K562 (cell line): ENCODE results near the gene MTTP.

Experiments used
- CBFB ChIP-seq: sonication (generic); formaldehyde crosslinking; IDR thresholded peaks from 2 replicates; pipeline ENCODE4 v1.4.0; 2020; ENCODE audit warnings: mild to moderate bottlenecking, missing genetic modification reagents
- CEBPB ChIP-seq: fragments of 450-650 bp; IDR thresholded peaks from 2 replicates; pipeline ENCODE4 v1.6.1; 2016; ENCODE audit warnings: missing genetic modification characterization, missing compliant biosample characterization
- CHD4 ChIP-seq: fragments of 200-600 bp; sonication (generic); IDR thresholded peaks from 3 replicates; pipeline ENCODE4 v1.6.1; 2012; ENCODE audit warnings: low read depth, mild to moderate bottlenecking, mixed read lengths, low read length, inconsistent platforms; ENCODE audit not compliant: insufficient read depth, insufficient replicate concordance, poor library complexity, severe bottlenecking
- ELK1 ChIP-seq: sonication (generic); formaldehyde crosslinking; IDR thresholded peaks from 2 replicates; pipeline ENCODE4 v1.8.1; 2022; ENCODE audit warnings: missing genetic modification reagents
- EZH2 ChIP-seq: IDR thresholded peaks from 2 replicates; pipeline ENCODE4 v1.6.1; 2012; ENCODE audit warnings: low read depth, mild to moderate bottlenecking, inconsistent platforms, low read length, borderline replicate concordance
- MAX ChIP-seq: sonication (generic); formaldehyde crosslinking; IDR thresholded peaks from 2 replicates; pipeline ENCODE4 v1.9.0; 2022; ENCODE audit warnings: mild to moderate bottlenecking, missing genetic modification reagents
- MTF1 ChIP-seq: fragments of 250-450 bp; sonication (Bioruptor Pico); IDR thresholded peaks from 2 replicates; pipeline ENCODE4 v1.9.0; 2021; ENCODE audit warnings: moderate library complexity, mild to moderate bottlenecking, inconsistent platforms, borderline replicate concordance
- NR1H2 ChIP-seq: sonication (generic); formaldehyde crosslinking; IDR thresholded peaks from 2 replicates; pipeline ENCODE4 v1.4.0; 2020; ENCODE audit warnings: mild to moderate bottlenecking, missing genetic modification reagents
- POLR2AphosphoS5 ChIP-seq: IDR thresholded peaks from 2 replicates; pipeline ENCODE4 v1.6.1; 2011; ENCODE audit warnings: mild to moderate bottlenecking, low read depth, low read length, moderate library complexity; ENCODE audit not compliant: control insufficient read depth, insufficient read depth
- SREBF1 ChIP-seq: fragments of 150-350 bp; IDR thresholded peaks from 2 replicates; pipeline ENCODE4 v1.6.1; 2014; ENCODE audit warnings: antibody characterized with exemption, low read depth, low read length, borderline replicate concordance

- TF ChIP-seq ELK1 (CRISPR knock-in tag) = no peak
- no peak for TF ChIP-seq MAX (CRISPR knock-in tag)
- TF ChIP-seq EZH2 = no peak
- TF ChIP-seq SREBF1 = no peak
- no peak for TF ChIP-seq CEBPB (tag)
- TF ChIP-seq CBFB = no peak
- TF ChIP-seq POLR2AphosphoS5 = no peak
- no peak for TF ChIP-seq NR1H2
- no peak for TF ChIP-seq MTF1 (CRISPR knock-in tag)
- TF ChIP-seq CHD4 = no peak
Observed at GRCh38 chr4:99608417-99608816, 33.8 kb downstream of the MTTP start.
